Omental fat pad (tissue), 4 donors: ENCODE measurements around the gene ADGRB3. TPM values are rescaled to one million over a fixed set of nuclear protein-coding genes. Genes with fewer than 3 reads are reported as not detected.

Experiments used
- ATAC-seq: fragments of 150-250 bp; one replicate; pipeline ENCODE4 v1.9.1; 2016; ENCODE audit warnings: mild to moderate bottlenecking, moderate library complexity; ENCODE audit not compliant: low FRiP score
- DNase-seq: peaks from one replicate; pipeline ENCODE4 v3.0.0-alpha.2; 2019; ENCODE audit warnings: low spot score
- CTCF ChIP-seq, 3 donors: fragments of 450-650 bp; IDR thresholded peaks; one replicate each; pipeline ENCODE4 v1.5.1; 2016 to 2017; ENCODE audit warnings: antibody characterized with exemption in 3 of 3, mild to moderate bottlenecking in 3 of 3, moderate library complexity in 2 of 3
- total RNA-seq, 4 donors: library from RNA; depleted of rRNA; stranded (reverse); fragments of >200 nt; gene quantifications; one replicate each; pipeline ENCODE4 v1.1.0, GENCODE V29; 2016

The ADGRB3 gene
- 1 to 10 TPM in 3 of 4 donors, under 1 TPM in 1; 0.84 to 4.4 (median 1.9) TPM for total RNA-seq

DNA sequence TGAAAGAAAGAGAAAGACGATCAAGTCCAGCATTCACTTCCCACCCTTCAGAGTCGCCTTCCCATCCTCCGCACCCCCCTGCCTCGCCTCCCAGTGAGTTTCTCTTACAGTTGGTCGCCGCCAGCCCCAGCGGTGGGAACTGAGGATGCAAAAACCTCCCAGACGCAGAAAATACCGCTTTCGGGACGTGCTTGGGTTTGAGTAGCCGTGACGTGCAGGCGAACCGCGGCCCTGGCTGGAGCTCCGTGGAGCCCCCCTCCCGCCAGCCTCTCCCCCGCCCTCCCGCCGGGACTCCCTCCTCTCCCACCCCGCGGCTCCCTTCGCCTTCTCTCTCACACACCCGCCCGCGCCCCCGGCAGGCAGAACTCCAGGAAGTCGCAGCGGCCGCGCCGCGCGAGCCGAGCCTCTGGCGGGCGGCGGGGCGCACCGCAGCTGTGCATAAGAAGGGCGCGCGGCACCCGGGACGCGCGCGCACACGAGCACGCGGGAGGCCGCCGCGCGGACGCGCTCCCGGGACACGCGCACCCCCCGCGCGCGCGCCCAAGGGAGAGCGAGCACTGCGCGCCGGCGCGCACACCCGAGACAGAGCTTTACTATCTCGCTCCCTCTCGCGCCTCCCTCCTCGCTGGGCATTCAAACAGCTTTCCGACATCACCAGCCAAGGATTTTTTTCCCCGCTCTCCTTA lies at the start of gene ADGRB3:
Gene ADGRB3, plus strand, starts transcription at position 557 of the 686 bp plus-strand sequence. CDS start 3,394 bp downstream, outside the sequence.
- peak; percentile 92 for ATAC-seq
- DNase-seq: no peak
- no peak for TF ChIP-seq CTCF (IDR thresholded peaks at IDR 0.05)

GRCh38 chr6:68593558-68593957 lies 41.5 kb upstream of the ADGRB3 start:
- TF ChIP-seq CTCF (IDR thresholded peaks at IDR 0.05): no peak
- no peak for ATAC-seq

DNA sequence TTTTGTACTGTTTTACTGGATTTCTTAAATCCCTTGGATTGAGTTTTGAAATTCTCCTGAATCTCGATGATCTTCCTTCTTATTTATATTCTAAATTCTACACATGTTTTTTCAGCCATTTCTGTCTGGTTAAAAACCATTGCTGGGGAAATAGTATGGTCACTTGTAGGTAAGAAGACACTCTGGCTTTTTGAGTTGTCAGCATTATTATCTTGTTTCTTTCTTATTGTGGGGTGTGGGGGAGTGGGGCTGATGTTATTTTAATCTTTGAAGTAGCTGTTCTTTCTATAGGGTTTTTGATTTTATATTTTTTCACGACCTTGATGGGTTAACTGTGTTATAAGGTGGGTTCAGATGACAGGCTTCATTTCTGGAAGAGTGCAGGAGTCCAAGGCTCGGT lies 37.4 kb upstream of the ADGRB3 start:
- TF ChIP-seq CTCF (IDR thresholded peaks at IDR 0.05): no peak
- ATAC-seq (no peak), DNase-seq (no peak)

More at GRCh38 chr6:68593558-68593957, 41.5 kb upstream of the ADGRB3 start:
- DNase-seq: no peak

DNA sequence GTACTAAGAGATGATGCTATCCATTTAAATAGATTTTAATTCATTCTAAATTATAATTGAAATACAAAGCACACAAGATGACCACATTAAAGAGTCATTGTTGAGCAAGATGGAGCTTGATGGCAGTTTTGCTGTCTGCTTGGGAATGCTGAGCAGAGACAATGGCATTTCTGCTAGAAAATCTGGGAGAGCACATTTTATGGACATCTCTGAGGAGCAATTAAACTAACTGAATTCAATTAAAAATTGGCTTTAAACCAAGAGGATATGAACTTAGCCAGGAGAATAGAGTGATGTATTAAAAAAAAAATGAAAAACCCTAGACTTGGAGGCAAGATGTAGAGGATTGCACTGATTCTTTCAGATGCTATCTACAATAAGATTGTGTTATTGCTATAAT lies 19.1 kb upstream of the ADGRB3 start:
- TF ChIP-seq CTCF (IDR thresholded peaks at IDR 0.05): no peak
- ATAC-seq: no peak
- DNase-seq: no peak

DNA sequence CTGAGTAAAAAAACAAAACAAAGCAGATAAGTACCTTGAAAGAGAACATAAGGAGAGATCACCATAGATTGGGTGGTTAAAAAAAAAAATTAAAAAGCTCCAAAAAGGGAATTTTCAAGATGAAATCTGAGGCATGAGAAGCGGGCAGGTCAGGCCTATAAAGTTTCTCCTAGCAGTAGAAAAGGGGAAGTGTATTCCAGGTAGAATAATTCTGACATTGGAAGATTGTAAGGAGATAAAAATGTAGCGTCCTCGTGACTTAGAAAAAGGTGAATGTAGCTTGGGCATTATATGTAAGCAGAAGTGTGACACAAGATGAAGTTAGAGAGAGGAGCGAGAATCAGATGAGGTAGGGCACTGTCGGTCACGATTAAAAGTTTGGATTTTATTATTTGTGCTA lies 9.1 kb upstream of the ADGRB3 start:
- TF ChIP-seq CTCF (IDR thresholded peaks at IDR 0.05): no peak
- DNase-seq (no peak), ATAC-seq (no peak)

GRCh38 chr6:68628161-68628560 lies 6.9 kb upstream of the ADGRB3 start:
- TF ChIP-seq CTCF (IDR thresholded peaks at IDR 0.05): no peak
- no peak for ATAC-seq
- DNase-seq: no peak

DNA sequence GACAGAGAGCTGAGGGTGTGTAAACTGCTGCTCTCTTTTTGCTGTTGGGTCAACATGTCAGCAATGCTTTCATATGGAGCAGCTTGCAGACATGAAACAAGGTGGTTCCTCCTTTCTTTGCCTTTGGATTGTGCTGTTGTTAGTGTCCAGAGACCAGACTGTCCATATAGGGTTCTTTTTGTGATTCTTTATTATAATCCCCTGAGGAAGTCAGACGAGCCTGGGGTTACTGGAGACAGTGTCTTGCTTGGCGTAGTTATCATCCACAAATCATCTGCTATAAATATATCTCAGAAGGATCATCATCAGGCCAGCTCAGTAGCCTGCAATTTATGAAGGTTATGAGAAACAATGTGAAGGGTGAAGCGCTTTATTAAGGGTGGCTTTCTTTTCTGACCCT lies 2.3 kb upstream of the ADGRB3 start:
- DNase-seq: no peak
- TF ChIP-seq CTCF (IDR thresholded peaks at IDR 0.05): no peak
- no peak for ATAC-seq
